GM19324 (cell line): ENCODE data around the gene GPR62.

Source experiments
- ATAC-seq: cut with Tn5 transposase; IDR thresholded peaks from one replicate; pipeline ENCODE4 v1.9.1; 2021; ENCODE audit warnings: mild to moderate bottlenecking, moderate library complexity; ENCODE audit not compliant: unreplicated experiment, low FRiP score

Gene GPR62

DNA sequence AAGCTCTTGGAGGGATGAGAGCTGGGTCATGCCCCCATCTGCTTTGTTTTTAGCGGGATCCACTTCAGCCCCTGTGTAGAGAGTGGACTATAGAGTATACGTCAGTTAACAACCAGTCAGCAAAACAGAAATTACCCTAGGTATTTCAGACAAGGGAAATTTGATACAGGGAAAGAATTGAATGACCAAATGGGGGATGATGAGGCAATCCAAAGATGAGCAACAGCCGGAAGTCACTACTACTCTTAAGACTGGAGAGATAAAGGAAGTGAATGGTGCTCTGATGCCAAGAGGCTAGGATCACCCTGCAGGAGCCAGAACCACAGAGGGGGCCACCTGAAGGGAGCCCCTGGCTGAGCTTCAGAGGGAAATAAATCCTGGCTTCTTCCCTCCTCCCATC is 1.7 kb upstream of the GPR62 start:
- ATAC-seq = no peak

DNA sequence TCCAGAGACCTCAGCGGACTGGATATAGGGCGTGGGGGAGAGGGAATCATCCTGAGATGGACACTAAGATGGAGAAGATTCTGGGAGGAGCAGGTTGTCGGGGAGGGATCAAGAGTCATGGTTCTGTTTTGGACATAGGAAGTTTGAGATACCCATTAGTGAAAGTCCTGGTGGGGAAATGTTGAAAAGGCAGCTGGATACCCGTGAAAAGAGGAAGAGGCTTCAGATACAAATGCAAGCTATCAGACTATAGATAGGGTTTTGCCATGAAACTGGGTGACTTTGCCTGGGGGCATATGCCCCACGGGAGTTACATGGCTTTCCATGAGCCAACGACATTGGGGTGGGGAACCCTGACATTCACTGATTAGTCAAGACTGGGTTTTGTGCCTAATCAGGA is 1.1 kb upstream of the GPR62 start:
- ATAC-seq = no peak

DNA sequence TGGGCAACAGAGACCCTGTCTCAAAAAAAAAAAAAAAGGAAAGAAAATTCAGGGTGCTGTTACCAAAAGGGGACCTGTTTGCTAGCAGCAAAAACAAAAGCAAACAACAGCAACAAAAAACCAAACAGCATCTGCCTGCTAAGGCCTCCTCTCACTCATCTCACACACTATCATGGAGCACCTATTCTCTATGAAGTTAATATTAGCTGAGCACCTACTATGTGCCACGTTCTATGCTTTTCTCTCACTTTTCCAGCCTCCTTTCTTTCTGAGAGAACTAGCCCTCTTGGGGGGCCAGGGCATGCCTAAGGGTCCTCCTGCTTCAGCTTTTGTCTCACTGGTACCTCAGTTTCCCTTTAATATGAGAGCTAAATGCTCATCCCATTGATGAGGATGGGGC is 468 bp upstream of the GPR62 start:
- no peak for ATAC-seq

- no peak for ATAC-seq
Measured at GRCh38 chr3:51955893-51956770, 951 bp downstream of the GPR62 start.

DNA sequence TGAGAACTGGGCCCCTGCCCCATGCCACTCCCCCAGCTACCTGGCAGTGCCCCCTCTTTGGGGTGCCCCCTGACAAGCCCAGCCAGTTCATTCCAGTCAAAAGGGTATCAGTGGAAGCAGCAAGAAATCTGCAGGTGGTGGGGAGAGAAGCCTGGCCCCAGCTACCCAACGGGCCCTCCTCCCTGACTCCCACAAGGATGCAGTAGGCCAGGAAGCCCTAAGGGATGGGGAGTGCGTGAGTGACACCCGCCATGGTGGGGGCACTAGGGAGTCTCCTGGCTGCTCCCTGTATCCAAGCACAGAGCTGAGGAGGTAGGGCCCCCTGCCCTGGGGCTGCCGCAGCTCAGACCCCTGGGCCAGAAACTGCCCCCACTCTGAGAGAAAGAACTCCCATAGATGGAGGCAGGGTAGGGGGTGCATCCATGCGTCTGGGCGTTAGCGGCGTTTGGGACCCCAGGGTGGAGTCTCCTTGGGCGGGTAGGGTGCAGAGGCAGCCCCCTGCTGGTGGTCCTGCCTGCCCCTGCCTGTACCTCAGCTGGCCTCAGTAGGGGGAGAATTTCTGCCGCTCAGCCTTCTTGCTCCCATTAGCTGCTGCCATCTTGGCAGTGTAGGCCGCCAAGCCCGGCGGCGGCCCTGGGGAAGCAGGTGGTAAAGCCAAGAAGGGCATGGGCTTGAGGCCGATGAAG is 2.5 kb downstream of the GPR62 start:
- ATAC-seq = no peak

GRCh38 chr3:51958603-51959521 is 3.7 kb downstream of the GPR62 start:
- no peak for ATAC-seq

DNA sequence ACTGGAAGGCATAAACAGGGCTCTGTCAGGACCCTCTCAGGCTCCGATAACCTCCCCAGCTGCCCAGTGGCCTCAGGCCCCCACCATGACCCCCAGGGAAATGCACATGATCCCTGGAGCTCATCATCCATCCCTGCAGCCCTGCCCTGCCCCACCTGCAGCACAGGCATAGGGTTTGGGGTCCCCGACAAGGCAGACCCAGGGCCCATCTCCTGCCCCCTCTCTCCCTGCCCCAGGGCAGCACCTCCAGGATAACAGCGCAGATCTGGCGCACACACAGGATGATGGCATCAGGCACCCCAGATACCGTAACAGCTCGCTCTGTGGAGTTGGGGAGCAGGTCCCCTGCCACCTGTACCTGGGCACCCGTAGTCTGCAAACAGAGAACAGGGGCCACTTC is 4.5 kb downstream of the GPR62 start:
- ATAC-seq = no peak

DNA sequence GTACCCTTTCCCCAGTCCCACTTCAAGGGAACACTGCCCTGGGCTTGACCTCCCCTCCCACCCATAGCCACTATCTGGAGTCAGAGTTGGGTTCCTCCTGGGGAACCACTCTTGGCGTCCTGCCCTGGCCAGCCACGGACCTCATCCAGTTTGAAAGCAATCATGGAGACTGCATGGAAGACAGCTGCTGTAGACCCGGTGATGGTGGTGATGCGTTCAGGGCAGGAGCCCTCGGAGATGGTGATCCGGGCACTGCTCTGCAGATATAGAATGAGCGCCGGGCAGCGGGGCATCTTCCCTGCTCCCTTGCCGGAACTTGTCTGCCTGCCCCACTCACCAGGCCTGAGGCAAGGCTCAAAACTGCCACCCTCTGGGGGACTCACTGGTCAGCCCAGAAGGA is 5.2 kb downstream of the GPR62 start:
- no peak for ATAC-seq

GRCh38 chr3:51961011-51961410 is 5.8 kb downstream of the GPR62 start:
- no peak for ATAC-seq

DNA sequence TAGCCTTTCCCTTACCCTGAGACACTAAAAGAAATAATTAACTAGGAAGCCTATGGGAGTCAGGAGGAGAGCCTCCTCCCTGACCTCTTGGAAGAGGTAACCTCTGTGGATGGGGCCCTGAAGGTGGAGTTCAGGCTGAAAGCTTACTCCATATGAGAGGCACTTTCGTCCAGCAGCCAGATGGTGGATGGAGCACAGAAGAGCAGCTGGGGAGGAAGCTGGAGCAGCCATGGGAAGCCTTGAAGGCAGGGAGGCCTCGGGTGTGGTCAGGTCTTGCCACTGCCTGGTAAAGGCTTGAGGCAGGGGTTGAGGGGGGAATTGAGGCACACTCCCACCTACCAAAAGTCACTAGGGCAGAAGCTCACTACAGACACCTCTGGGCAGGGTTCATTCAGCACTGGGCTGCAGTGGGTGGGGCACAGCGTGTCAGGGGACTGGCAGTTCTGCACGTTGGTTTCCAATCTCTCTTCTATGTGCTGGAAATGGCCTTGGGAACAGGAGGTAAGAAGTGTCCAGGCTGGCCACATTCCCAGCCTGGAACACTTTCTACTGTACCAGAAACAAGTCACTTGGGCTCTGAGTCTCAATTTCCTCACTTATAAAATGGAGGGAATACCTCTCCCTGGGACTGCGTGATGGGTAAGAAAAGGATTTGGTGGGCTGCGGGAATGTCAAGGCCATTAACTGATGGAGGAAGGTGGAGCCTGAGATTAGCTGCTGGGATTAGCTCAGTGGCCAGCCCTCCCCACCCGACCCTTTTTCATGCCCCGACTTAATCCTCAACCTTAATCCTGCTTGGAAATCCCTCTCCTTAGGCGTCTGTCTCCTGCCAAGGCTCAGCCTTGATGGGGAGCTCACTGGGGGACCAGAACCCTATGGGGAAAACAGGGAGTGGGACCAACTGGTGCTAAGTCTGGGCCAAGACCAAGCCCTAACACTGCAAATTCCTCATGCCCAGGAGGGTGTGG is 6.7 kb downstream of the GPR62 start:
- no peak for ATAC-seq

DNA sequence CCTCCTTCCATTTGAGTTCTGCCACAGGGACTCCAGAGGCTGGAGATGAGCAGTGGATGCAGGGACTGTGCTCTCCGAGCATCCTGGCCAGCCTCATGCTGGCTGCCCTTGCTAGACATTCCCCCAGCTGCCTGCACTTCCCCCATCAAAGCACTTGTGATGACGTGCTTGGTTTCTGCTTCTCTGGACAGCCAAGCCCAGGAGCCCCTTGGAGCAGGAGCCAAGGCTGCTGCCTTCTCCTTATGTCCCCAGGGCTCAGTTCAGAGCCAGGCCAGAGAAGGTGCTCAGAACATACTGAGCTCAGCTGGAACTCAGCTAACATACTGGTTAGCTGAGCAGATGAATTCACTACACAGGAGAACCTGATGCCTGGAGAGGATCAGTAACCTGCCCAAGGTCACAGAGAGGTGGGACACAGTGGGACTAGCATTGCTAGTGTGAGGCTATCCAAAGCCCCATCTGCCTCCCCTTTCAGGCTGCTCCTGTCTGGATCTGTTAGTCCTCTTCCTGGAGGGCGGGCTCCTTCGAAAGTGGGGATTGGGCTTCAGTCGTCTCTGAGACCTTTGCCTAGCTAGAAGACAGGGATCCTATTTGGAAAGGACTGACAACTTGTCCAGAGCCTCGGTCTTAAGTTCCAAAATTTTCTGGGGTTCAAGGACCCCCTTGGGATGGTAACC is 7.8 kb downstream of the GPR62 start:
- ATAC-seq = no peak

GRCh38 chr3:51963951-51964451 is 8.8 kb downstream of the GPR62 start:
- no peak for ATAC-seq

DNA sequence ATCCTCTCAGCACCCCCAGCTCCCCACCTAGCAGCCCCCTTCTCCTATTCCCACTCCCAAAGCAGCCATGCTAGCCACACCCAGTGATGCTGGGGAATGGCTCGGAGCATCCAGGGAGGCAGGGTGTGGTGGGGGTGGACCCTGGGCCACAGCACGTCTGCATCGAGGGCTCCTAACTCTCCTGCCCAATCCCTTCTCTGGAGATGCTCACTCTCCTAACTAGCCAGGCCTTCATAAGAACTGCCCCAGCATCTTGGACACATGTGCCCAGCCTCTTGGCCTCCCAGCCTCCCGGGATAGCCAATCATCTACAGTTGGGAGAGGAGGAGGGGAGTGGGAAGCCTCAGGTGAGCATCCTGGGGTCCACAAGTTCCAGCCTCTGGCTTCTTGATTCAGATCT is 9.3 kb downstream of the GPR62 start:
- ATAC-seq = no peak

GRCh38 chr3:51966016-51966415 is 10.8 kb downstream of the GPR62 start:
- ATAC-seq = no peak

DNA sequence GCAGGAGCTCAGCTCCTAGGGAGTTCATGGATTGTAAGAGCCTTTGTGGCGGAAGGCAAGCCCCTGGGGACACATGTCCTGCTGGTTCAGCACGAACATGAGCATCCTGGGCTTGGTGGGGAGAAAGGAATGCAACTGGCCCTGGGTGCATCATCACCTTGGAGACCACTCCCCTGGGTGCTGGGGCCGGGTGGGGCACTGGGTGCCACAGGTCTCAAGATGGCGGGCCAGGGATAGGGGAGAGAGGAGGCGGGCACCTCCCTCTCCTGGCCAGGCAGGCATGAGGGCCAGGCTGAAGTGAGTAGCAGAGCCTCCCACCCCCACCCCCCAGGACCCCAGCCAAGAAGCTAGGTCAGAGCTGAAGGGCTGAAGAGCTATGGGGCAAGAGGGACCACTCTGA is 11.3 kb downstream of the GPR62 start:
- no peak for ATAC-seq

DNA sequence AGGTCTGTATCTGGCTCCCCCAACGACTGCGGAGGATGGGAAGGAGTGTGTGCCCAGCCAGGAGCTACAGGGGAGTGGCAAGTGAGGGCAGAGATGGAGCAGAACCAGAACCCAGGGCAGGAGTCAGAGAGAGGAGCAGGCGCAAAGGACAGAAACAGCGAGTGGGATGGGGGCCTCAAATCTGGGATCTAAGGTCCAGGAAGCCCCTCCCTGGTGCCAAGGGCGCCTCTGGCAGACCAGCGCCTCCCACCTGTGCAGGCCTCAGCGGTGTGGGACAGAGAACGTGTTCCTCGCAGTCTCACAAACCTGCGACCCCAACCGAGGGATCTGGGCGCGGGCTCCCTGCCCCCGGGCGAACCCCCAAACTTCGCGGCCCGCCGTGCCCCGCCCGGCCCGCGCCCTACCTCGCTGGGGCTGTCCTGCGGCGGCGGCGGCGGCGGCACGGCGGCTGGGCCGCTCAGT is 11.8 kb downstream of the GPR62 start:
- ATAC-seq = no peak

- no peak for ATAC-seq
Measured at GRCh38 chr3:51967384-51968169, 12.4 kb downstream of the GPR62 start, which contains the start of gene PCBP4. TSS of gene PCBP4 (minus strand) at chr3:51967454. CDS start at chr3:51961240, 6,214 bp downstream.

- no peak for ATAC-seq
Measured at GRCh38 chr3:51968170-51968775, 13.1 kb downstream of the GPR62 start.
